Putamen (tissue), 1 donor: Measurements from ENCODE around the gene PIP4K2A.
"Not testable (repeated sequence)": the region's sequence is repeated elsewhere in the genome, so short reads cannot be mapped to it uniquely, and the experiment has no call there.

ENCODE experiments used
- DNase-seq: peaks from one replicate; pipeline ENCODE4 v3.0.0-alpha.2; 2016; ENCODE audit warnings: low spot score

The PIP4K2A gene

DNA sequence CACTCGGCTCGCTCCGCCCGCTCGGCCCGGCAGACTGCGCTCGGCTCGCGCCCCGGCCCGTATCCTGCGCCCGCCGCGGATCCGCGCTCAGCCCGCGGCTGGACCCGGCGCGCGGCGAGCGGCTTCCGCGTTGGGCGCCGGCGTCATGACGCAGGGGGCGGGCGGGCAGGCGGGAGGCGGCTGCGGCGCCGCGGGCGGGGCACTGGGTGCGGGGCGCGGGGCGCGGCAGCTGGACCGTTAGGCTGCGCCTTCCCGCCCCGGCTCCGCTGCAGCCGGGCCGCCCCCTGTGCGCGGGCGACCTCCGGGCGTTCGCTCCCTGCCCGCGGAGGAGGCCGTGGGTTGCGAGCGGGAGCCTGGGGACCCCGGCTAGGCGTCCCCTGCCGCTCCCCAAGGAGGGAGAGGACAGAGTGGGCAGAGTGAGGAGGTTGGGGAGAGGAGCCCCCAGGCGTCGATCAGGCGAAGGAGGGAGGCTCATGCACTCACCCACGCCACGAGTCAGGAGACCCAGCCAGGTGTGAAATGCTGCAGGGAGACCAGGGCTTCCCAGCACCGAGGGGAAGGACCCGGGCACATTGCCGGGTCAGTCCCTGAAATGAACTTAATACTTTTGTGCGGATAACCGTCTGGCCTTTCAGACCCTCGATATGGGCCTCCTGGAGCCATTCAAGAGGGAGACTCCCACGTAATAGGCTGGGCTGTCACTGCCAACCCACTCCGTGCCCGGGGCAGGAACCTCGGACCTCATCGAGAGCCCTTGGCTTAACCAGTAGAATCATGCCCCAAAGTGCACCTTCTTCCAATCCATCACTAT lies at the start of gene PIP4K2A:
Gene PIP4K2A (minus strand): TSS at position 100 of the 811 bp plus-strand sequence. CDS start 252 bp downstream, outside the sequence.
- DNase-seq: peak; percentile 84

DNA sequence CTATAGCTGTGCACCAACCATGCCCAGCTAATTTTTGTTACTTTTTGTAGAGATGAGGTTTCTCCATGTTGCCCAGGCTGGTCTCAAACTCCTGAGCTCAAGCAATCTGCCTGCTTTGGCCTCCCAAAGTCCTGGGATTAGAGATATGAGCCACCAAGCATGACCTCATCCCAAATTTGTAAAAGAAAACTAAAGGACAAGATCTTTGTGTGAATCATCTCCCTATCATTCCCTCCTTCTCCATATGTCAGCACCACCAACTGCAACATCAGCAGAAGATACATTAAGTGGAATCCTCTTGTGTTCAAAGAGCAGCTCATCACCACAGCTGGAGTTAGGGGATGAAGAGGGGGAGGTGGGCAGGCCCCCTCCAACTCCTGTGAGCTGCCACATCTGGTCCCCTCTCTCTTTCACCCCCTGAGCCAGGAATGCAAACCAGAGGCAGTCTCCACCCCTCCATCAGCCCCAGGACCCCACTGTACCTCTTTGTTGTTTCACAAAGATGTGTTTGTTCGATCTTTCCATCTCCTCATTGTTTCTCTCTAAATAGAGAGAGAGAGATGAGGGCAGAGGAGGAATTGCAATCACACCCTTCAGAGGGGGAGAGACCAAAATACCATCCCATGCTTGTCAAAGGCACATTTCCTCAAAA lies 47.3 kb upstream of the PIP4K2A start:
- DNase-seq: peak; percentile 93

DNA sequence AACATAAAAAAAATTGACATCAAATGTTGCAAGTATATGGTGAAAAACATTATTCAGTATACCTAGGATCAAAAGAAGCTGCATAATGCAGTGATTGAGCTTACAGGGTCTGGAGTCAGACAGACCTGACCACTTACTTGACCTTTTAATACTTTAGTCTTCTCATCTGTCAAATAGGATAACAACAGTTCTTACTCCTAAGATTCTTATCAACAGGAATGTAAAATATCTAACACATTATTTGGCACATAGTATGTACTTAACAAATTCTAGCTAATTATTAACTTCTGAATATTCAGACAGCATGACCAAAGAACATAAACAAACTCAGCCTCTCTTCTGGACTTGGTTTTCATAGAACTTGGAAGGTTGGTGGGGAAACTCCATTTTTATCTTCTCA lies 45.6 kb upstream of the PIP4K2A start:
- DNase-seq: no peak

DNA sequence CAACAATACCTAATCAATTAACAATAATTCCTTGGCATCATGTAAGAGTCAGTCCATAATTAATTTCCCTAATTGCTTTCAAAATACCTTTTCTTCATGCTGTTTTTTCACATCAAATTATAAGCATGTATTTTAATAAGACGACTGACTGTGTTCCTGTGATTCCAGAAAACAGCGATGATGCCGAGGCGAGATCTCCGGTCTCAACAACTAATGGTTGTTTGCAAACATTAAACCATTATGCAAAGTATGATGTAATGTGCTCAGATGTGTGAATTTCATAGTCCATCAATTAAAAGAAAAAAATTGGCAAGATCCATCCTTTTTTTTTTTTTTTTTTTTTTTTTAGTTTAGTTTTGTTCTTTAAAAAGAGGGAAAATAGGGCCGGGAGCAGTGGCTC lies 44.5 kb upstream of the PIP4K2A start:
- DNase-seq: peak; percentile 34

DNA sequence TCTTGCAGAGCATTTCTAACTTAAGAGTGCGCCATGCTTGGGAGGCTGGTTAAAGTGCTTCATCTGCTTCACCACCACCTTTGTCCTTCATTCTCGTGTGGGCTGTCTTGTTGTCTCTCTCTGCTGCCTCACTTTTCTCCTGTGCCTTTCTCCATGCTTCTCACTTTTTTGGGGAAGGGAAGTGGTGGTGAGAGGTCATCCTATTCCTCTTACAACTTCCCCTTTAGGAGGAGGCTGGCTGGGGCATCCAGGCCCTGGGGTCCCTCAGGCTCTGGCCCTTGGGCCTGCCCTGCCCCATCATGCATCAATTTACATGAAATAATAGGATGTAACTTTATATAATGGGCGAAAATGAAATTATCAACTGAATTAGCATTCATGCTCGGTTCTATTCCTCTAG lies 39.9 kb upstream of the PIP4K2A start:
- DNase-seq: no peak

DNA sequence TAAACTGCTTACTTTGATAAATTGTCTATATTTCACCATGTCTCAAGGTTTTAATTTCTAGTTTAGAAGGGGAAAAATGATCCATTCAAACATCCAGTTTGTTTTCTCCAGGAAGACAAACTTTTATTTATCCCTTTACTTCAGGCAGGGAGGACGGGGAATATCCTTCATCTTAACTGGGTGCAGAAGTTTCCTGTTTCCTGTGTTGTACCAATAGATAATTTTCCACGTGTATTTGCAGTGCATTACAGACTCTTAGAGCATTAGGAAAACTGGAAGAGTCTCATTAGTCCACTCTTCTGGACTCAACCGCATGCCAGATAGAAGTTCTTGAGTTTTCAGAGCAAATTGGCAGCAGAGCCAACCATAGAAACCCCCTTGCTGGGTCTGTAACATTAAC lies 39.4 kb upstream of the PIP4K2A start:
- DNase-seq: no peak

DNA sequence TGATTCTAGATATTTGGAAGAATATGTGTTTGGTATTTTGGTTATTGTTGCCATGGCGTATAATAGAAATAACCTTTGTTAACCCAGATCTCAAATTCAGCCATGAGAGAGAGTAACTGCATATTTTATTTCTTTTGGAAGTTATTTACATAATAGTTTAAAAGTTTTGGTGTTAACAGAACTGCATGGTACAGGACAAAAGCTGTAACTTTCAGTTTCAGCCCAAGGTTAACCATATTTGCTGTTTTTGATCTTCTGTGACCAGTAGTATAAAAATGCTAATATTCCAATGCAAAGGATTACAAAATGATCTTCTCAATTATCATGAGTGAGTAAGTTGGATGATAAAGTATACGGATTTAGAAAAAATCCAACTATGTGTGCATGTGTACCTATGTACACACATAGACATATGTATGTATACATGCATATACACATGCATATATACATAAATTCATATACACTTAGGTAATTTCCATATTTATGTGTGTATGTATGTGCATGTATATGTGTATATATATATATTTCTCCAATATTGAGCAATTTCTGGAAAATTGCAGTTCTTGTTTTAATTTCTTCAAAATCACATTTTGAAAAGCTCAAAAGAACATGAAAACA lies 38.0 kb upstream of the PIP4K2A start:
- DNase-seq: no peak

DNA sequence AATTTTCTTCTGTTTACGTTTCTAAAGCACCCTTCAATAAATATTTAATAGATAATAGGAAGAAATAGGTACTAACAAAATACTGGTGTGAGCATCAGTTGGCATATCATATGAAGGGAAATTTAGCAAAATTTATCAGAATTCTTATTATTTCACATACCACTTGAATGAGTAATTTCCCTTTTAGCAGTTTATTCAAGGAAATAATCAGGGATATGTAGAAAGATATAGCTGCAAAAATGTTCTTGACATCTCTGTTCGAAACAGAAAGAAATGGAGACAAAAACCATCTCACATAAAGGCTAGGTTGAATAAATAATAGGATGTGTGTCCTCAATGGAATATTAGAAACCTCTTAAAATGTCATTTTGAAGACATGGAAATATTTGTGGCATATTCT lies 35.8 kb upstream of the PIP4K2A start:
- DNase-seq: no peak

DNA sequence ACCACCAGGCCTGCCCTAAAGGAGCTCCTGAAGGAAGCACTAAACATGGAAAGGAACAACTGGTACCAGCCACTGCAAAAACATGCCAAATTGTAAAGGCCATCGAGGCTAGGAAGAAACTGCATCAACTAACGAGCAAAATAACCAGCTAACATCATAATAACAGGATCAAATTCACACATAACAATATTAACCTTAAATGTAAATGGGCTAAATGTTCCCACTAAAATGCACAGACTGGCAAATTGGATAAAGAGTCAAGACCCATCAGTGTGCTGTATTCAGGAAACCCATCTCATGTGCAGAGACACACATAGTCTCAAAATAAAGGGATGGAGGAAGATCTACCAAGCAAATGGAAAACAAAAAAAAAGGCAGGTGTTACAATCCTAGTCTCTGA lies 30.5 kb upstream of the PIP4K2A start:
- not testable (repeated sequence) for DNase-seq

DNA sequence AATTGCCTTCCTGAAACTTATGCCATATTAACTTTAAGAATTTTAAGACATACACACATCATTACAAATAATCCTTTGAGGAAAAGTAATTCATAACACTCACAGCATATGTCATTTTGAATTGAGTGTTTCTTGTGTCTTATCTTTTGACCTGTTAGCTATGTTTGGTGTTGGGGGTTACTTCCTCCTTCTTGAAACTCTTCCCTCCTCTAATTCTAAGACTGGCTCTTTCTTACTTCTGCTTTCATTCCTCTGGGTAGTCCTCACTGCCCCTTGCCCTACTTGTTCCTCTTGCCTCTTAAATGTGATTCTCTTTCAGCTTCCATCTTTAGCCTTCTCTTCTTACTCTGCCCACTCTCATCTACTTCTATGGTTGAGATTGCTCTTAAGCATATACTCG lies 28.3 kb upstream of the PIP4K2A start:
- no peak for DNase-seq

DNA sequence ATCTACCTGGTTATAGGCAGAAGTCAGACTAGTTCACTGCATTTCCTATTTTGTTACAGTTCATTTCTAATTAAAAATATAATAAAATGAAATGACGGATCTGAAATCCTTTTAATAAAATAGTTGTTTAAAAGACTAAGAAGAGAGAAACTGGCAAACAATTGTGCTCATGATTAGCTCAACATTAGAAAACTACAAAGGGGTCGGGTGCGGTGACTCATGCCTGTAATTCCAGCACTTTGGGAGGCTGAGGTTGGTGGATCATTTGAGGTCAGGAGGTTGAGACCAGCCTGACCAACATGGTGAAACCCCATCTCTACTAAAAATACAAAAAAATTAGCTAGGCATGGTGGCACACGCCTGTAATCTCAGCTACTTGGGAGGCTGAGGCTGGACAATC lies 27.3 kb upstream of the PIP4K2A start:
- DNase-seq: not testable (repeated sequence)

DNA sequence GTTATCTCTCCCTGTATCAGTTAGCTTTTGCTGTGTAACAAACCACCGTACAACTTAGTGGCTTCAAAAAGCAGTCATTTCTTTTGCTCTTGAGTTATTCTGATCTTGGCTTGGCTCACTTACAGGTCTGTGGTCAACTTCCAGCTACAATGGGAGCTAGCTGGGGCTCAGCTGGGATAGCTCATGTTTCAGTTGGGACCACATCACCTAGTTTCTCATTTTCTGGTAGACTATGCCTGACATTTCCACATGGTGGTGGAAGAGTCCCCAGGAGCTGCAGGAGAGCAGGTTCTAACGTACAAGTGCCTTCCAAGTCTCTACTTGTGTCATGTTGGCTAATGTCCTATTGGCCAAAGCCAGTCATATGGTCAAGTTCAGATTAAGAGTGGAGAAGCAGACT lies 25.8 kb upstream of the PIP4K2A start:
- no peak for DNase-seq

DNA sequence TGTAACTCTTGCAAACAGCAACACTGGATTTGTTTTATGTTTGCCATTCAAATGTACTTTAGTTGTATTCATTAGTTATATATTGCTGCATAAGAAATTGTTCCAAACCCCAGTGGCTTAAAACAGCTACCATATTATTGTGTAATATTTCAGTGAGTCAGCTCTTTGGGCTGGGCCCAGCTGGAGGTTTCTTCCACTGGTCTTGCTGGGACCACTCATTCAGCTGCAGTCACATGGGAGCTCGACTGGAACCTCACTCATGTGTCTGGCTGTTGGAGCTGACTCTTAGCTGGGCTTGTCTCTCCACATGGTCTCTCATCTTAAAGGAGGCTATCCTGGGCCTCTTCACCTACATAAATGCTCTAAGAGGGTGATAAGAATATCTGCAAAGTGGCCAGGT lies 23.2 kb upstream of the PIP4K2A start:
- DNase-seq: no peak

DNA sequence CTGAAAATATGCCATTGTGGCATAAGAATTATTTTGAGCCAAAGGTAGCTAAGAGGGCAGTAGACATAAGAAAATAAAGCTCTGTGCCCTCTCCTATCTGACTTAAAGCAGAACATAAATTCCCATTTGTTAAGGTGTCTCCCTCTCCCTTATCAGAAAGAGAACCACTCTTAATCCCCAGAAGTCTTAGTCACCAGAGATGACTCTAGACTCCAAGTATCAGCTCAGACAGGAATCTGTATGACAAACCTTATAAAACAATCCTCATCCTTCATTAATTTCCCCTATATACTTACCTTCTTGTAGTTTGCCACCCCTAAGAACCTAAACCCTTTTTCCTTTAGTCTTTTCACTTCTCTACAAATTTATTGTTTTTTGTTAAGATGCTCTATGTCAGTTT lies 21.8 kb upstream of the PIP4K2A start:
- DNase-seq: no peak

DNA sequence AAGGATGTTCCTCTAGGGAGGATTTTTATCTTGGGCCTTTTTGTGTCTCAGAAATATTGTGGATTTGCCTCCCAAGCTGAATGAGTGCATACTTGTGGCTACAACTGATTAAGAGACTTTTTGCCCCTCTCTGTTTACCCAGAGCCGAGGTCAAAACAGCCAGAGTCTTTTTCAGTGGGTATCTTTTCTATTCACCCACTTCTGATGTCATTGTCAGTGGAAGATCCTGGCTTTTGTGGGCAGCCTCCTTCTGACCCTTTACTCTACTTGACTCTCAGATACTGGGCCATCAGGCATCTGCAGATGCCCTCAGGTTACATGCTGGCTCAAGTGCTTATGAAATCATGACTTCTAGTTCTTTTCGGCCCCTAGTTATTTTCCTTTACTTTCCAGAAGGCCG lies 19.6 kb upstream of the PIP4K2A start:
- no peak for DNase-seq

DNA sequence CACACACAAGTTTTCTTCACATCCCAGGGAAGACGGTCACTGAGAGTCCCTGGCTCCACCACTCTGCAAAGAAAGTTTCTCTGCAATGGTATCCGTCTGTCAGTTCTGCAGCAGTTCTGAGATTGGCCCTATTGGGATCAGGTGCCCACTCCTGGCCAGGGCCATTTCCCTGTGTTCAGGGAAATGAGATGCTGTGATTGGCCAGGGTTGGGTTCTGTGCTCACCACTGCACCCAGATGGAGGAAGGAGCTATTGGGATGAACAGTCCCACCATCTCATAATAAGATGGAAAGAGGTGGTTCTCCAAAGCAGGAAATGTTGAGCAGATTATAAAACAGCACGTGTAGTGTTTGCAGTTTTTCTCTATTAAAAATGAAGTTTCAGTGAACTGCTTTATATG lies 13.3 kb upstream of the PIP4K2A start:
- no peak for DNase-seq

DNA sequence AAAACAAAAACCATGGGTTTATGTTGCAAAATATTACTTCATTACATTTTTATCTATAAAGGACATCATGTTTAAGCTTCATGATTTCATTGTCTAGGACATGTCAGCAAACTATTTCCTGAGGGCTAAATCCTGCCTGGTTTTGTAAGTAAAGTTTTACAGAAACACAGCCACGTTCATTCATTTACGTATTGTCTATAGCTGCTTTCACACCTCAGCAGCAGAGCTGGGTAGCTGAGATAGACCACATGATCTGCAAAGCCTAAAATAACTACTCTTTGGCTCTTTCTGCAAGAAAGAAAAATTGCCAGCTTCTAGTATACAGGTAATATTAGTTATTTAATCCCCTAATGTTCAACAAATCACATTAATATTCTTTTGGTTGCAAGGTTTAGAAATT lies 12.7 kb upstream of the PIP4K2A start:
- DNase-seq: no peak

DNA sequence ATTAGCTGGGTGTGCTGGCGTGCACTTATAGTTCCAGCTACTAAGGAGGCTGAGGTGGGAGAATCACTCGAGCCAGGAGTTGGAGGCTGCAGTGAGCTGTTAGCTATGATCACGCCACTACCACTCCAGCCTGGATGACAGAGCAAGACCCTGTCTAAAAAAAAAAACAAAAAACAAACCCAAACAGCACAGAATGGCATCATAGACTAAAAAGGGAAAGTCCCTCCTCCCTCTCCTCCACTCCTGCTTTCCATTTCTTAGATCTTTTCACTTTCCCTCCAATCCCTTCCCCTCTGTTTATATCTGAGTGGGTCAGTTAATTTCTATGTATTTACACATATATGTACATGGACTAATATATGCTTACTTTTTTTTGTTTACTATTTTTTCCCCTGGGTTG lies 10.4 kb upstream of the PIP4K2A start:
- no peak for DNase-seq

DNA sequence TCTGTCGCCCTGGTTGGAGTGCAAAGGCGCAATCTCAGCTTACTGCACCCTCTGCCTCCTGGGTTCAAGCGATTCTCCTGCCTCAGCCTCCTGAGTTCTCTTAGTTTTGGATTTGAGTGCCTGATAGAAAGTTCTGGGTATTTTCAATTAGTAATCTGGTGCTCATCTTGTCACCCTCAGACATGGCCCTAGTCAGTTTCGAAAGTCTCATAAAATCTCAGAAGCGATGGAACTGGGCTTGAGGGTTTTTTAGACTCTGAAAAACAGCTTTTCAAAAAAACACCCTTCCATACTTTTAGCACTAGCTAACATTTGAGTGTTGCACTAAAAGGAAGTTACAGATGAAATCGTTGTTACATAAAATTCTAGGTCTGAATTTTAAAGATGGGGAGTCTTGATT lies 9.4 kb upstream of the PIP4K2A start:
- no peak for DNase-seq

DNA sequence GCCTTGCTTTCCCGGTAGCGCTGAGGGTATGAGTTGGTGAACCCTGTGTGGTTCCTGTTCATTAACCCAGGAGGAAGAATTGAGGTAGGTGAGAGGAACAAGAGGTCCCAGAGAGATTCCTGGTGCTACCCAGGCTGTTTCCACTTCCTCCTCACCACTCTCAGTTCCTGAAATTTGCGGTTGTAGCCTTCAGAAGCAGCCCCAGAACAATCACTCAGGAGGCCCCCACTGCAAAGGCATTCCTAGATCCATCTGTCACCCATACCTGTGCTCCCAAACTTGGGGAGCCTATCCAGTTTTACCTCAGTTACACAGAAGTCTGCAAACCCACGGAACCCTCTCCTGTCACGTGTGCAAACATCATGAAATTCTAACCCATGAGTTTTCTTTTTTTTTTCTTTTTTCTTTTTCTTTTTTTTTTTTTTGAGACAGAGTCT lies 9.0 kb upstream of the PIP4K2A start:
- DNase-seq: no peak

DNA sequence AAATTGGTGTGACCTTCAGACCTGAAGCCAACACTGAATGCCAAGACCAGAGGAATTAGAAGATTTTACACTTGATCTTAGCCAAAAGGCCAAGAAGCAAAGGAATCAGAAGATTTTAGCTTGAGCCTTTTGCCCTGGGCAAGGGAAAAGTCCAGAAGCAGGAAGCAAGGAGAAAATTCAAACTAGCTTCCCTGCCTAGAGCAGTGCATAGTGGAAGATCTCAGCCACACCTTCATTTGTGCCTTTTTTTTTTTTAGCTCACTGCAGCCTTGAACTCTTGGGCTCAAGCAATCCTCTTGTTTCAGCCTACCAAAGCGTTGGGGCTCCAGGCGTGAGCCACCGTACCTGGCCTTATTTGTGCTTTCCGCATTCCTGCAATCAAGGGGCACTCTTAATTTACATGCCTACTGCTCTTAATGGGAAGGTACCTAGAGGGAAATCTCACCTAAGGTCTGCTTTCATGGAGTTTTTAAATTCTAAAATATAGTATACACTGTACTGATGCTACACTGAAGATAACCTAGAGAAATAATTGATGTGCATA lies 8.3 kb upstream of the PIP4K2A start:
- no peak for DNase-seq

DNA sequence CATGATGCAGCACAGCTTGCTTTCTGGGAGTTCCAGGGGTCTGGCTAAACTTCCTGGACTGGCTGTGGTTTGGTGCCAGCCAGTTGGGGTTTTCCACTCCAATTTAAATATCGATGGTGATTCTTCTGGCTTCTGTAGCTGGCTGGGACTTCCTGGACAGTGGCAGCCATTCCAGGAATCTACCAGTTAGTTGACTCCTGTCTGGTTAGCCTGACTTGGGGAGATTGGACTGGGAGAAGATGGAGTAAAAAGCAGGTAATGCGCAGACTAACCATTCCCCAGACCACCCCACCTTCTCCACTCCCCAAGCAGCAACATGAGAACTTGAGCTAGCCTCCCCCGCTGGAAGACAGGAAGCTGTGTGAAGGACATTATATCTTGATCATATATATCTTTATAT lies 6.3 kb upstream of the PIP4K2A start:
- no peak for DNase-seq
